T-helper 1 cell treated with Interleukin-12 subunit alpha and Interleukin-12 subunit beta and Interleukin-4 antibody, amounts not matched to agents 30 ng/mL and 1 ng/mL, for 36 hours (primary cell): Measurements from ENCODE around the gene PRIMPOL. TPM values are rescaled to one million over a fixed set of nuclear protein-coding genes. Genes with fewer than 3 reads are reported as not detected.

Source experiments
- intact Hi-C: fragments of 100-400 bp; cut with micrococcal nuclease; formaldehyde crosslinking; loops from one replicate; pipeline ENCODE4 v1.15.1; 2024
- total RNA-seq: library from RNA; stranded (reverse); gene quantifications from 2 replicates; pipeline ENCODE4 v1.2.3, GENCODE V29; 2022

The PRIMPOL gene
- total RNA-seq, 1 donor from 2014 or later: 15.5 TPM

GRCh38 chr4:184664445-184665210 lies 15.1 kb downstream of the PRIMPOL start:
- intact Hi-C loops: loop anchor here (1.0 to 5.0 kb wide), 2 partner anchors 15 to 68 kb away; partner anchors contain the start of genes CASP3, CENPU and PRIMPOL

GRCh38 chr4:184666670-184667069 lies 17.1 kb downstream of the PRIMPOL start:
- intact Hi-C loops: loop anchor here (5.0 kb wide), 1 partner anchor 66 kb away; the partner anchor contains the start of gene CENPU

- intact Hi-C loops: loop anchor here (1.0 to 5.0 kb wide), 2 partner anchors 19 to 64 kb away; partner anchors contain the start of genes CASP3, CENPU and PRIMPOL
These were observed 18.6 kb downstream of the PRIMPOL start for GRCh38 chr4:184668096-184668495.

- intact Hi-C loops: loop anchor here (1.0 to 5.0 kb wide), 2 partner anchors 19 to 64 kb away; partner anchors contain the start of genes CASP3, CENPU and PRIMPOL
These were observed 19.1 kb downstream of the PRIMPOL start for GRCh38 chr4:184668511-184669114.

- intact Hi-C loops: loop anchor here (5.0 kb wide), 1 partner anchor 63 kb away; the partner anchor contains the start of gene CENPU
These were observed 19.7 kb downstream of the PRIMPOL start for GRCh38 chr4:184669251-184669650.

- intact Hi-C loops: no loop called here
These were observed 21.6 kb downstream of the PRIMPOL start for GRCh38 chr4:184671101-184671500.

- intact Hi-C loops: no loop called here
These were observed 23.2 kb downstream of the PRIMPOL start for GRCh38 chr4:184672741-184673140.

- intact Hi-C loops: no loop called here
These were observed 24.5 kb downstream of the PRIMPOL start for GRCh38 chr4:184674011-184674410.

GRCh38 chr4:184675018-184675417 lies 25.5 kb downstream of the PRIMPOL start:
- intact Hi-C loops: no loop called here

GRCh38 chr4:184675821-184676492 lies 26.4 kb downstream of the PRIMPOL start:
- intact Hi-C loops: no loop called here

- intact Hi-C loops: no loop called here
These were observed 31.2 kb downstream of the PRIMPOL start for GRCh38 chr4:184680698-184681097.

GRCh38 chr4:184681916-184682315 lies 32.4 kb downstream of the PRIMPOL start:
- intact Hi-C loops: no loop called here

GRCh38 chr4:184684491-184685189 lies 35.1 kb downstream of the PRIMPOL start:
- intact Hi-C loops: no loop called here

GRCh38 chr4:184688005-184688404 lies 38.5 kb downstream of the PRIMPOL start:
- intact Hi-C loops: no loop called here

- intact Hi-C loops: no loop called here
These were observed 38.9 kb downstream of the PRIMPOL start for GRCh38 chr4:184688447-184688846.

GRCh38 chr4:184689681-184690080 lies 40.1 kb downstream of the PRIMPOL start:
- intact Hi-C loops: no loop called here

GRCh38 chr4:184693056-184693455 lies 43.5 kb downstream of the PRIMPOL start:
- intact Hi-C loops: no loop called here

GRCh38 chr4:184694412-184694956 lies 44.9 kb downstream of the PRIMPOL start:
- intact Hi-C loops: no loop called here

- intact Hi-C loops: no loop called here
These were observed 45.8 kb downstream of the PRIMPOL start for GRCh38 chr4:184695178-184695896.

- intact Hi-C loops: no loop called here
These were observed 48.4 kb downstream of the PRIMPOL start for GRCh38 chr4:184697956-184698355.
